Stimulated activated CD8-positive, alpha-beta memory T cell treated with anti-CD3 and anti-CD28 coated beads, Interleukin-4, amount 100 ng/mL, for 1 hour (primary cell): ENCODE measurements around the gene GNG4.
A peak's percentile ranks its signal among the peaks of the same experiment; 100 is the strongest.
"Not testable (repeated sequence)": the region's sequence is repeated elsewhere in the genome, so short reads cannot be mapped to it uniquely, and the experiment has no call there.

Source experiments
- DNase-seq, 2 donors: peaks; one replicate each; pipeline ENCODE4 v3.0.0-alpha.2; 2020; ENCODE audit warnings: low read depth in 2 of 2, low spot score in 1 of 2

The GNG4 gene

GRCh38 chr1:235545292-235545930 is 104.2 kb downstream of the GNG4 start:
- no peak for DNase-seq

- not testable (repeated sequence) for DNase-seq
These were observed 106.7 kb downstream of the GNG4 start for GRCh38 chr1:235542845-235543244.

DNA sequence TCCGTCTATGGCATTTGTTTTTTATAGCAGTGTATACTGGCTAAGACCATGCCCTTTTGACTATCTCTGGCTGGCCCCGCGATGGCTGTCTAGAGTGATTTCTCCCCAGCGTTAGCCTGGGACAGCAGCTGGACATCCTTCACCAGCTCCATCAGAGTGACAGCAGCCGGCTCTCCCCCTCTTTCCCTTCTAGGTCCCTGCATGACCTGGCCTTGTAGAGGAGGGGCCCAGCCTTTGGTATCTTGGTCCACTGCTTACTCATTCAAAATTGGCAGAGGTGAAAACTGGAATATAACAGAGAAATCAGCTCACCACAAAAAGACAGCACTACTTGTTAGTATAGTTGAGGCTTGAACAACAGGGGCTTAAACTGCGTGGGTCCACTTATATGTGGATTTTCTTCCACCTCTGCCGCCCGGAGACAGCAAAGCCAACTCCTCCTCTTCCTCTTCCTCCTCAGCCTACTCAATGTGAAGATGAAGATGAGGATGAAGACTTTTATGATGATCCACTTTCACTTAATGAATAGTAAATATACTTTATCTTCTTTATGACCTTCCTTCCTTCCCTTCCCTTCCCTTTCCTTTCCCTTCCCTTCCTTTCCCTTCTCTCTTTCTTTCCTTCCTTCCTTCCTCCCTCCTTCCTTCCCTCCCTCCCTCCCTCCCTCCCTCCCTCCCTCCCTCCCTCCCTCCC is 116.0 kb downstream of the GNG4 start:
- DNase-seq = no peak

GRCh38 chr1:235532360-235532759 is 117.2 kb downstream of the GNG4 start:
- DNase-seq = no peak

GRCh38 chr1:235527196-235527814 is 122.3 kb downstream of the GNG4 start:
- no peak for DNase-seq

DNA sequence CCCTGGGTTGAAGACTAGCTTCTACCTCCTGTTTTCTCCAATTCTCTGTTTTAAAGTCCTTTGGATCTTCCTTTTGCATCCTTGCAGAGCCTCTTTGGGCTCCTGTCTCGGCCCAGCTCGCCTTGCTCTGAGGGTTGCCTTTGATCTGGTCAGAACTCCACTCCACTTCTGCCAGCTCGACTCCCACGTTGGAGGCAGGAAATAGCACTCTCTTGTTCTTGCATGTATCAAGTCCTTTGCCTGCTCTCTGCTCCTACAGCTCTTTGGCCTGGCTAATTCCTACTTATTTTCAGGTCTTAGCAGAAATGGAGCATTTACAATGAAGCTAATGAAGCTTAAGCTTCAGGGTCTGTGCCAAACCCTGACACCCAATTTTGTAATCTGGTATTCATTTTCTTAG is 124.3 kb downstream of the GNG4 start:
- no peak for DNase-seq

GRCh38 chr1:235516862-235517446 is 132.6 kb downstream of the GNG4 start:
- no peak for DNase-seq

GRCh38 chr1:235515844-235516512 is 133.6 kb downstream of the GNG4 start:
- DNase-seq = no peak

- no peak for DNase-seq
These were observed 135.9 kb downstream of the GNG4 start for GRCh38 chr1:235513495-235514366.

GRCh38 chr1:235511470-235512240 is 137.9 kb downstream of the GNG4 start:
- no peak for DNase-seq

GRCh38 chr1:235510823-235511222 is 138.8 kb downstream of the GNG4 start:
- DNase-seq = no peak

DNA sequence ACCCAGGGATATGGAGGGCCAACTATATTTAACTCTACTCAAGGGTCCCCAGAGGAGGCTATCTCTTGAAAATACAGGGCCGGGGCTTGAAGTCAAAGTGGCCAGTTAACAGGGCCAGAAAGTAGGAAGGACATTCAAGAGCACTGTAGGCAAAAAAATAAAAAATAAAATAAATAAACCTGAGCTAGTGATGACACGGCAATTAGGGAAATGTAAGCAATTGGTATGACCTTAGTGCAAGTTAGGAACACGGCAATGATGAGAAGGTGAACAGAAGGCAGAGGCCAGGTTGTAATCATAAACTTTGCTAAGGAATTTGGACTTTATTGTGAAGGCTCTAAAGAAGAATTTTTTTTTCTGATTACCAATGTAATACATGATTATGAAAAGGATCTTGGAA is 142.0 kb downstream of the GNG4 start:
- no peak for DNase-seq

GRCh38 chr1:235504494-235505222 is 144.9 kb downstream of the GNG4 start:
- DNase-seq = peak; percentile 92 to 98

DNA sequence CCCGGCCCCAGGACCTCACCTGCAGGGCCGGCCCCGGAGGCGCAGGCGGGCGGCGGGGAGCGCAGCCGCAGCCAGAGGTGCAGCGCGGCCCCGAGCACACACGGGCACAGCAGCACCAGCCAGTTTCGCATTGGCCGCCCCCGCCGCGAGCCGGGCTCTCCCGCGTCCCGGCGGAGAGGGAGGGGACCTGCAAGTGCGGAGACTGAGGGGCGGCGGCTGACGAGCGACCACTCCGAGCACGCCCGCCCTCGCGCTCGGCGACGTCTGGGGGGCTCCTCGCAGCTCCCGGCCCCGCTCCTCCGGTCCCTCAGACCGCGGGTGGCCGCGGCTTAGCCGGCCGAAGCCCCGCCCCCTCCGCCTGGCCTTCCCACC is 145.5 kb downstream of the GNG4 start, which contains the start of gene B3GALNT2:
Gene B3GALNT2 (minus strand): TSS at position 331 of the 372 bp plus-strand sequence. CDS start 200 bp downstream, at position 131.
- DNase-seq = no peak

- no peak for DNase-seq
These were observed 146.0 kb downstream of the GNG4 start for GRCh38 chr1:235503403-235504121.

- no peak for DNase-seq
These were observed 146.8 kb downstream of the GNG4 start for GRCh38 chr1:235502601-235503402.

DNA sequence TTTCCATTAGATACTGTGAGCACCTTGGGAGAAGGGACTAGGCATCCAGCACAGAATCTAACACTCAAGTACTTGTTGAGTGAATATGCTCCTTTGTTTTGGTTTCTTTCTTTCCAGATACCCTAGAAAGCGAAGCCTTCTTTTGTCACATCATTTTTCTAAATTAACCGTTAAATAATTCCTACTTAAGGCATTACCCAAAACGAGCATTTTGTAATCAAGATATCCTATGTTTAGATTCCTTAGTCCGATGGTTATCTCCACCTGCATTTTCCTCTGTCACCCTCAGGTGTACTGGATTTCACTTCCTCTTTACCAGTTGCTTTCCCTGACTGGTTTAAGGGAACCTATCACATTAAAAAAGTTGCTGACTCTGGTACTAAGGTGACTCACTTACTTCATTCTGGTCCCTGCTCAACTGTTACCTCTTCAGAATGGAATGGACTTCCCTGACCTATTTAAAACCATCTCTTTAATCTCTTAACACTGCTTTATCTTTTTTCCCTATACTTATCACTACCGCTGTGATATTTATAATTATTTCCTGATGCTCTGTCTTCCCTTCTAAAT is 148.5 kb downstream of the GNG4 start:
- no peak for DNase-seq
